Stimulated activated CD8-positive, alpha-beta memory T cell treated with anti-CD3 and anti-CD28 coated beads, Interleukin-2, amount 100 ng/mL, for 48 hours (primary cell): ENCODE data around the gene MAN1C1.
"Not testable (repeated sequence)": the region's sequence is repeated elsewhere in the genome, so short reads cannot be mapped to it uniquely, and the experiment has no call there.

ENCODE experiments used
- DNase-seq, 2 donors: peaks; one replicate each; pipeline ENCODE4 v3.0.0-alpha.2; 2020; ENCODE audit warnings: low read depth in 2 of 2

The MAN1C1 gene

GRCh38 chr1:25715888-25716287 is 99.3 kb downstream of the MAN1C1 start:
- DNase-seq, result no peak

- DNase-seq, result no peak
Observed at GRCh38 chr1:25716320-25716719, 99.7 kb downstream of the MAN1C1 start.

GRCh38 chr1:25718732-25719131 is 102.1 kb downstream of the MAN1C1 start:
- DNase-seq, result no peak

- DNase-seq, result no peak
Observed at GRCh38 chr1:25720624-25721023, 104.0 kb downstream of the MAN1C1 start.

GRCh38 chr1:25723250-25723880 is 106.8 kb downstream of the MAN1C1 start:
- DNase-seq, result no peak

GRCh38 chr1:25724201-25724600 is 107.6 kb downstream of the MAN1C1 start:
- DNase-seq, result no peak

GRCh38 chr1:25724966-25725365 is 108.4 kb downstream of the MAN1C1 start:
- no peak for DNase-seq

GRCh38 chr1:25725482-25725881 is 108.9 kb downstream of the MAN1C1 start:
- DNase-seq, result no peak

- DNase-seq, result no peak
Observed at GRCh38 chr1:25727088-25727487, 110.5 kb downstream of the MAN1C1 start.

- DNase-seq, result no peak
Observed at GRCh38 chr1:25727635-25728286, 111.2 kb downstream of the MAN1C1 start.

GRCh38 chr1:25728301-25728935 is 111.8 kb downstream of the MAN1C1 start:
- no peak for DNase-seq

- no peak for DNase-seq
Observed at GRCh38 chr1:25729045-25729444, 112.5 kb downstream of the MAN1C1 start.

- DNase-seq, result no peak
Observed at GRCh38 chr1:25729790-25730644, 113.4 kb downstream of the MAN1C1 start.

GRCh38 chr1:25731148-25731547 is 114.6 kb downstream of the MAN1C1 start:
- no peak for DNase-seq

- DNase-seq, result no peak
Observed at GRCh38 chr1:25731626-25732370, 115.2 kb downstream of the MAN1C1 start.

- DNase-seq, result no peak
Observed at GRCh38 chr1:25732821-25733220, 116.2 kb downstream of the MAN1C1 start.

GRCh38 chr1:25733271-25733670 is 116.7 kb downstream of the MAN1C1 start:
- no peak for DNase-seq

GRCh38 chr1:25734991-25735390 is 118.4 kb downstream of the MAN1C1 start:
- not testable (repeated sequence) for DNase-seq

- DNase-seq, result no peak
Observed at GRCh38 chr1:25735956-25736529, 119.5 kb downstream of the MAN1C1 start.

- no peak for DNase-seq
Observed at GRCh38 chr1:25737130-25737529, 120.5 kb downstream of the MAN1C1 start.

- DNase-seq, result no peak
Observed at GRCh38 chr1:25738499-25738898, 121.9 kb downstream of the MAN1C1 start.
